Neural progenitor cell (in vitro differentiated cells): ENCODE data around the gene VPS26B.
"Not testable (repeated sequence)": the region's sequence is repeated elsewhere in the genome, so short reads cannot be mapped to it uniquely, and the experiment has no call there.

ENCODE experiments used
- EZH2 ChIP-seq: fragments of 200-600 bp; sonication (generic); IDR thresholded peaks from 2 replicates; pipeline ENCODE4 v1.6.1; 2017; ENCODE audit warnings: antibody characterized with exemption, mild to moderate bottlenecking, moderate library complexity
- EZH2phosphoT487 ChIP-seq: fragments of 200-600 bp; sonication (generic); IDR thresholded peaks from 2 replicates; pipeline ENCODE4 v1.6.1; 2017; ENCODE audit warnings: antibody characterized with exemption
- TF ChIP-seq, protein P1 (sequence below): fragments of 200-600 bp; sonication (generic); IDR thresholded peaks from 2 replicates; pipeline ENCODE4 v1.5.1; 2017; ENCODE audit warnings: antibody characterized with exemption, mild to moderate bottlenecking

DNA sequence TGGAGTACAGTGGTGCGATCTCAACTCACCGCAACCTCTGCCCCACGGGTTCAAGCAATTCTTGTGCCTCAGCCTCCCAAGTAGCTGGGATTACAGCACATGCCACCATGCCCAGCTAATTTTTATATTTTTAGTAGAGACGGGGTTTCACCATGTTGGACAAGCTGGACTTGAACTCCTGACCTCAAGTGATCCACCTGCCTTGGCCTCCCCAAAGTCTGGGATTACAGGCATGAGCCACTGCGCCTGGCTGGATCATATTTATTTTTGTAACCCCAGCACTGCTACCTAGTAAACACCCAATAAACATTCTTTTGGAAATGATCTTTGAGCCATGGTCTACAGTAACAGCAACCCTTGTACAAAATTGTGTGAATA, 30.7 kb downstream of the VPS26B start:
- TF ChIP-seq, protein P1, sequence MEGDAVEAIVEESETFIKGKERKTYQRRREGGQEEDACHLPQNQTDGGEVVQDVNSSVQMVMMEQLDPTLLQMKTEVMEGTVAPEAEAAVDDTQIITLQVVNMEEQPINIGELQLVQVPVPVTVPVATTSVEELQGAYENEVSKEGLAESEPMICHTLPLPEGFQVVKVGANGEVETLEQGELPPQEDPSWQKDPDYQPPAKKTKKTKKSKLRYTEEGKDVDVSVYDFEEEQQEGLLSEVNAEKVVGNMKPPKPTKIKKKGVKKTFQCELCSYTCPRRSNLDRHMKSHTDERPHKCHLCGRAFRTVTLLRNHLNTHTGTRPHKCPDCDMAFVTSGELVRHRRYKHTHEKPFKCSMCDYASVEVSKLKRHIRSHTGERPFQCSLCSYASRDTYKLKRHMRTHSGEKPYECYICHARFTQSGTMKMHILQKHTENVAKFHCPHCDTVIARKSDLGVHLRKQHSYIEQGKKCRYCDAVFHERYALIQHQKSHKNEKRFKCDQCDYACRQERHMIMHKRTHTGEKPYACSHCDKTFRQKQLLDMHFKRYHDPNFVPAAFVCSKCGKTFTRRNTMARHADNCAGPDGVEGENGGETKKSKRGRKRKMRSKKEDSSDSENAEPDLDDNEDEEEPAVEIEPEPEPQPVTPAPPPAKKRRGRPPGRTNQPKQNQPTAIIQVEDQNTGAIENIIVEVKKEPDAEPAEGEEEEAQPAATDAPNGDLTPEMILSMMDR, result not testable (repeated sequence)
- not testable (repeated sequence) for TF ChIP-seq EZH2, EZH2phosphoT487
